ENCODE data around the gene LIME1.
"Not testable (repeated sequence)": the region's sequence is repeated elsewhere in the genome, so short reads cannot be mapped to it uniquely, and the experiment has no call there.

The LIME1 gene

GRCh38 chr20:63708301-63709148 is 27.9 kb upstream of the LIME1 start:
- no peak for DNase-seq (ENCODE audit: low spot score)

- no peak for DNase-seq (ENCODE audit: low spot score)
Measured at GRCh38 chr20:63709149-63709527, 27.3 kb upstream of the LIME1 start.

- no peak for DNase-seq (ENCODE audit: low spot score)
Measured at GRCh38 chr20:63711085-63711645, 25.3 kb upstream of the LIME1 start.

- no peak for DNase-seq (ENCODE audit: low spot score)
Measured at GRCh38 chr20:63712191-63712590, 24.3 kb upstream of the LIME1 start.

- DNase-seq (ENCODE audit: low spot score): no peak
Measured at GRCh38 chr20:63714858-63715257, 21.6 kb upstream of the LIME1 start.

- DNase-seq (ENCODE audit: low spot score): no peak
Measured at GRCh38 chr20:63718996-63719395, 17.5 kb upstream of the LIME1 start.

- not testable (repeated sequence) for DNase-seq (ENCODE audit: low spot score)
Measured at GRCh38 chr20:63722967-63723622, 13.4 kb upstream of the LIME1 start.

GRCh38 chr20:63730189-63730733 is 6.2 kb upstream of the LIME1 start:
- not testable (repeated sequence) for DNase-seq (ENCODE audit: low spot score)

- no peak for DNase-seq (ENCODE audit: low spot score)
Measured at GRCh38 chr20:63731410-63731809, 5.1 kb upstream of the LIME1 start.

- DNase-seq (ENCODE audit: low spot score): no peak
Measured at GRCh38 chr20:63732118-63733095, 4.1 kb upstream of the LIME1 start.

- DNase-seq (ENCODE audit: low spot score): no peak
Measured at GRCh38 chr20:63733117-63733516, 3.3 kb upstream of the LIME1 start.

GRCh38 chr20:63733579-63734081 is 2.8 kb upstream of the LIME1 start:
- DNase-seq (ENCODE audit: low spot score): no peak

- no peak for DNase-seq (ENCODE audit: low spot score)
Measured at GRCh38 chr20:63734111-63734945, 2.1 kb upstream of the LIME1 start.

- DNase-seq (ENCODE audit: low spot score): no peak
Measured at GRCh38 chr20:63734946-63735858, 1.3 kb upstream of the LIME1 start.

- DNase-seq (ENCODE audit: low spot score): peak; percentile 63
Measured at GRCh38 chr20:63736893-63737694, 630 bp downstream of the LIME1 start.

GRCh38 chr20:63737695-63737944 is 1.2 kb downstream of the LIME1 start:
- no peak for DNase-seq (ENCODE audit: low spot score)

- peak; percentile 11 for DNase-seq (ENCODE audit: low spot score)
Measured at GRCh38 chr20:63737945-63738686, 1.7 kb downstream of the LIME1 start.

- DNase-seq (ENCODE audit: low spot score): peak; percentile 8
Measured at GRCh38 chr20:63738687-63739129, 2.2 kb downstream of the LIME1 start.

Measured in CD4-positive, alpha-beta T cell treated with Interleukin-2 at 100 ng/mL for 4 hours (primary cell).